ENCODE results near the gene ACTA2.

ACTA2 gene

GRCh38 chr10:88918191-88918905, 34.2 kb downstream of the ACTA2 start:
- DNase-seq (ENCODE audit: low spot score): no peak

GRCh38 chr10:88916986-88917385, 35.6 kb downstream of the ACTA2 start:
- DNase-seq (ENCODE audit: low spot score): no peak

GRCh38 chr10:88916231-88916630, 36.3 kb downstream of the ACTA2 start:
- DNase-seq (ENCODE audit: low spot score): no peak

- DNase-seq (ENCODE audit: low spot score): no peak
Measured at GRCh38 chr10:88915781-88916180, 36.8 kb downstream of the ACTA2 start.

- no peak for DNase-seq (ENCODE audit: low spot score)
Measured at GRCh38 chr10:88913788-88914187, 38.8 kb downstream of the ACTA2 start.

GRCh38 chr10:88913127-88913526, 39.4 kb downstream of the ACTA2 start:
- no peak for DNase-seq (ENCODE audit: low spot score)

- no peak for DNase-seq (ENCODE audit: low spot score)
Measured at GRCh38 chr10:88911851-88912250, 40.7 kb downstream of the ACTA2 start.

GRCh38 chr10:88911116-88911515, 41.5 kb downstream of the ACTA2 start:
- DNase-seq (ENCODE audit: low spot score): no peak

- DNase-seq (ENCODE audit: low spot score): no peak
Measured at GRCh38 chr10:88908194-88908593, 44.4 kb downstream of the ACTA2 start.

- DNase-seq (ENCODE audit: low spot score): no peak
Measured at GRCh38 chr10:88906921-88907320, 45.7 kb downstream of the ACTA2 start.

- DNase-seq (ENCODE audit: low spot score): peak; percentile 82
Measured at GRCh38 chr10:88903715-88904114, 48.9 kb downstream of the ACTA2 start.

GRCh38 chr10:88901984-88902789, 50.4 kb downstream of the ACTA2 start:
- DNase-seq (ENCODE audit: low spot score): no peak

GRCh38 chr10:88901206-88901983, 51.2 kb downstream of the ACTA2 start:
- no peak for DNase-seq (ENCODE audit: low spot score)

GRCh38 chr10:88899886-88900285, 52.7 kb downstream of the ACTA2 start:
- DNase-seq (ENCODE audit: low spot score): no peak

GRCh38 chr10:88898727-88899126, 53.8 kb downstream of the ACTA2 start:
- no peak for DNase-seq (ENCODE audit: low spot score)

- peak; percentile 77 for DNase-seq (ENCODE audit: low spot score)
Measured at GRCh38 chr10:88896994-88897853, 55.3 kb downstream of the ACTA2 start.

GRCh38 chr10:88896372-88896993, 56.1 kb downstream of the ACTA2 start:
- DNase-seq (ENCODE audit: low spot score): peak; percentile 71

- no peak for DNase-seq (ENCODE audit: low spot score)
Measured at GRCh38 chr10:88895250-88895649, 57.3 kb downstream of the ACTA2 start.

GRCh38 chr10:88893611-88894010, 59.0 kb downstream of the ACTA2 start:
- DNase-seq (ENCODE audit: low spot score): no peak

GRCh38 chr10:88892222-88892967, 60.2 kb downstream of the ACTA2 start:
- DNase-seq (ENCODE audit: low spot score): no peak

Measured in LoVo (cell line).